ENCODE results near the gene PGM2L1.

DNA sequence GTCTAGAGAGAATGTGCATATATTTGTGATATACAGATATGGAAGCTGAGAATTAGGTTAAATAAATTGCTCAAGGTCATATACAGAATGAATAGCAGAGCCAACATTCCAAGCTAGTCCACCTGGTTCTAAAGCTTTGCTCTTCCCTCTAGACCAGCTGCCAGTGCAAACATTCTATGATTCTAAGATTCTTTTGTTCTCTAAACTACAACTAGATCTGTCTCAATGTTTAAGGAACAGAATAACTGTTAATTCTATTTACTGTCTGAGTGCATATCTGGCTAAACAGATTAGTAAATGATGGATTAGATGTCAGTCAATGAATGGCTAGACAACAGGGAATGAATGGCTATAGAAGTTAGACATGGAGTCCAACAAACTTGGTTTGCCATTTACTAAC is 49.5 kb upstream of the PGM2L1 start:
- TF ChIP-seq, protein P1, sequence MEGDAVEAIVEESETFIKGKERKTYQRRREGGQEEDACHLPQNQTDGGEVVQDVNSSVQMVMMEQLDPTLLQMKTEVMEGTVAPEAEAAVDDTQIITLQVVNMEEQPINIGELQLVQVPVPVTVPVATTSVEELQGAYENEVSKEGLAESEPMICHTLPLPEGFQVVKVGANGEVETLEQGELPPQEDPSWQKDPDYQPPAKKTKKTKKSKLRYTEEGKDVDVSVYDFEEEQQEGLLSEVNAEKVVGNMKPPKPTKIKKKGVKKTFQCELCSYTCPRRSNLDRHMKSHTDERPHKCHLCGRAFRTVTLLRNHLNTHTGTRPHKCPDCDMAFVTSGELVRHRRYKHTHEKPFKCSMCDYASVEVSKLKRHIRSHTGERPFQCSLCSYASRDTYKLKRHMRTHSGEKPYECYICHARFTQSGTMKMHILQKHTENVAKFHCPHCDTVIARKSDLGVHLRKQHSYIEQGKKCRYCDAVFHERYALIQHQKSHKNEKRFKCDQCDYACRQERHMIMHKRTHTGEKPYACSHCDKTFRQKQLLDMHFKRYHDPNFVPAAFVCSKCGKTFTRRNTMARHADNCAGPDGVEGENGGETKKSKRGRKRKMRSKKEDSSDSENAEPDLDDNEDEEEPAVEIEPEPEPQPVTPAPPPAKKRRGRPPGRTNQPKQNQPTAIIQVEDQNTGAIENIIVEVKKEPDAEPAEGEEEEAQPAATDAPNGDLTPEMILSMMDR (IDR thresholded peaks at IDR 0.05) = no peak
- no peak for TF ChIP-seq POLR2AphosphoS5 (IDR thresholded peaks at IDR 0.05; ENCODE audit: low read depth, low read length)
